ENCODE results near the gene SLC6A13.
"Not testable (repeated sequence)": the region's sequence is repeated elsewhere in the genome, so short reads cannot be mapped to it uniquely, and the experiment has no call there.

Gene SLC6A13

DNA sequence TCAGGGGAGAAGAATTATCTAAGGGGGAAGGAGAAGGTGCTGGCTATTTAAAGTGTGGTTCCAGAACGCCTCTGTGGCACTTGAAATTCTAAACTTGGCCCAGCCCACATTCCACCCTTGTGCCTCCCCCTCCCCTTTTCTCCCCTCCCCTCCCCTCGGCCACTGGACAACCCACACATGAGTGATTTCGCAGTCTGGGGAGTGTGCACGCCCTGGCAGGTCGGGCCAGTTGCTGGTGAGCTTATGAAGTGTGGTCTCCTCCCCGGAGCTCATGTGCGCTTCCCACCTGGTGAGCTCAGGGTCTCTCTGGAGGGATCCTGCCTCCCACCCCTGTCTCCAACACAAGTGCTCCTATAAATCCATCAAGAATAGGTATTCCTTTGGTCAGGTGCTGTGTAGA is at the start of gene SLC6A13:
TSS of gene SLC6A13 (minus strand) at position 20 of the 400 bp plus-strand sequence. CDS start 2,784 bp downstream, outside the sequence.
- no peak for TF ChIP-seq ZNF274 (IDR thresholded peaks at IDR 0.05; ENCODE audit: low read depth, low read length)
- no peak within 1 kb of the TSS for H3K4me3 ChIP-seq (ENCODE audit: low read length)

DNA sequence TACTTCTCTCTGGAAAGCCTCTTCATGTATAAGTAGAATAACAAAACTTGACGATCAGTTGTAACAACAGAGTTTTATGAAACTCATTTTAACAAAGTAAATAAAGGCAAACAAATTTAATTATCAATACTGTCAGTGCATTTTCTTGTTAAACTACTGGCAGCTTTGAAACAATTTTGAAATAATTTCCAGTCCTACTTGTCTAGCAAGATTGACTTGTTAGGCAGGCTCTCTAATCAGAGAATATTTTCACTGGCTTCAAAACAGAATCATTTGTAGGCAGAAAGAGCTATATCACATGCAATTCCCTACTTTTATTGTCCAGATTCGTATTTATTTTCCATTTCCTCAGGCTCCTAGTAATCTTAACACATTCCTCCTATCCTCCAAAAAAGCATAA is 45.9 kb upstream of the SLC6A13 start:
- H3K4me3 ChIP-seq (ENCODE audit: low read length), result no peak overlapping the region
- no peak for TF ChIP-seq ZNF274 (IDR thresholded peaks at IDR 0.05; ENCODE audit: low read depth, low read length)

DNA sequence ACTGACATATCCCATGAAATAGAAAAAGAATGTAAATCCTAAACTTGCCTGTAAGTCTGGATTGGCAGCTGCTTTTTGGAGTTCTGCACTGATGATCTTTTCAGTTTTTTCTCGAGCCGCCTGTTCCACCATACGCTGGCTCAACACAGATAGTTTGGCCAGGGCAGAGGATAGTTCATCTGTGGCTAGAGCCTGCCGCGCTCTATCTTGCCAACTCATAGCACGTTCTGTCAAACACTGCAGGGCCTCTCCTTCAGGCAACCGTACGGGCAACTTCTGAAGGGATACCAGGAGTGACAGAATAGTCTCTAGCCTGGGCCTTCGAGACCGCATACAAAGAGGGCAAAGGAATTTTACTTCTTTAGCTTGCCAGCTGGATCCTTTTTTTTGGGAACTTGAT is 44.8 kb upstream of the SLC6A13 start:
- no peak overlapping the region for H3K4me3 ChIP-seq (ENCODE audit: low read length)
- no peak for TF ChIP-seq ZNF274 (IDR thresholded peaks at IDR 0.05; ENCODE audit: low read depth, low read length)

DNA sequence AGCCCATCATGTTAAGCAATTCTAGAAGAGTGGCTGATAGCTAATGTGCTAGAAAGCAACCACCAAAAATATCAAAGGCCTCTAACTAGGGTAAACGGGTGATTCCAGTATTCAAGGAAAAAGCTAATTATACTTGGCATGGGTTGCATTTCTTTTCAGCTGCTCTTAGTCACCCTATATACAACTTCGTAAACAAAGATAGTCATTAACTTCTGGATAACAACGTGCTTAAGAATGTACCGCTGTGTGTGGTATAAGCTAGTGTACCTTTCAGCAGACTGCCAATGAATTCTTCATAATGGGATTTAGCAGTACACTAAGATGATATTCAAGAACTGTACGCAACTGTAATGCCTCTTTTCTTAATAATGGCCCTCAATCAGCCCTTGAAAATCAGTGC is 42.2 kb upstream of the SLC6A13 start:
- TF ChIP-seq ZNF274 (IDR thresholded peaks at IDR 0.05; ENCODE audit: low read depth, low read length), result no peak

DNA sequence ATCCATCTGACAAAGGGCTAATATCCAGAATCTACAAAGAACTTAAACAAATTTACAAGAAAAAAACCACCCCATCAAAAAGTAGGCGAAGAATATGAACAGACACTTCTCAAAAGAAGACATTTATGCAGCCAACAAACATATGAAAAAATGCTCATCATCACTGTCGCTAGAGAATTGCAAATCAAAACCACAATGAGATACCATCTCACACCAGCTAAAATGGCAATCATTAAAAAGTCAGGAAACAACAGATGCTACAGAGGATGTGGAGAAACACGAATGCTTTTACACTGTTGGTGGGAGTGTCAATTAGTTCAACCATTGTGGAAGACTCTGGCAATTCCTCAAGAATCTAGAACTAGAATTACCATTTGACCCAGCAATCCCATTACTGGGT is 40.1 kb upstream of the SLC6A13 start:
- not testable (repeated sequence) for H3K4me3 ChIP-seq (ENCODE audit: low read length)

More for the DNA sequence above, 42.2 kb upstream of the SLC6A13 start:
- no peak overlapping the region for H3K4me3 ChIP-seq (ENCODE audit: low read length)

DNA sequence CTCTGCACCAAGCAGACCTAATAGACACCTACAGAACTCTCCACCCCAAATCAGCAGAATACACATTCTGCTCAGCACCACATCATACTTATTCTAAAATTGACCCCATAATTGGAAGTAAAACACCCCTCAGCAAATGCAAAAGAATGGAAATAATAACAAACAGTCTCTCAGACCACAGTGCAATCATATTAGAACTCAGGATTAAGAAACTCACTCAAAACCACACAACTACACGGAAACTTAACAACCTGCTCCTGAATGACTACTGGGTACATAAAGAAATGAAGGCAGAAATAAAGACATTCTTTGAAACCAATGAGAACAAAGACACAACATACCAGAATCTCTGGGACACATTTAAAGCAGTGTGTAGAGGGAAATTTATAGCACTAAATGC is 37.5 kb upstream of the SLC6A13 start:
- not testable (repeated sequence) for H3K4me3 ChIP-seq (ENCODE audit: low read length)

DNA sequence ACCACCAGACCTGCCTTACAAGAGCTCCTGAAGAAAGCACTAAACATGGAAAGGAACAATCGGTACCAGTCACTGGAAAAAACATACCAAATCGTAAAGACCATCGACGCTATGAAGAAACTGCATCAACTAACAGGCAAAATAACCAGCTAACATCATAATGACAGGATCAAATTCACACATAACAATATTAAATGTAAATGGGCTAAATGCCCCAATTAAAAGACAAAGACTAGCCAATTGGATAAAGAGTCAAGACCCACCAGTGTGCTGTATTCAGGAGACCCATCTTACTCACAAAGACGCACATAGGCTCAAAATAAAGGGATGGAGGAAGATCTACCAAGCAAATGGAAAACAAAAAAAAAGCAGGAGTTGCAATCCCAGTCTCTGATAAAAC is 36.9 kb upstream of the SLC6A13 start:
- not testable (repeated sequence) for H3K4me3 ChIP-seq (ENCODE audit: low read length)

DNA sequence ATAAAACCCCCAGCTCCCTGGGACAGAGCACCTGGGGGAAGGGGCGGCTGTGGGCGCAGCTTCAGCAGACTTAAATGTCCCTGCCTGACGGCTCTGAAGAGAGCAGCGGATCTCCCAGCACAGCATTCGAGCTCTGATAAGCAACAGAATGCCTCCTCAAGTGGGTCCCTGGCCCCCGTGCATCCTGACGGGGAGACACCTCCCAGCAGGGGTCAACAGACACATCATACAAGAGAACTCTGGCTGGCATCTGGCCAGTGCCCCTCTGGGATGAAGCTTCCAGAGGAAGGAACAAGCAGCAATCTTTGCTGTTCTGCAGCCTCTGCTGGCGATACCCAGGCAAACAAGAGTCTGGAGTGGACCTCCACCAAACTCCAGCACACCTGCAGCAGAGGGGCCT is 35.4 kb upstream of the SLC6A13 start:
- H3K4me3 ChIP-seq (ENCODE audit: low read length), result not testable (repeated sequence)

DNA sequence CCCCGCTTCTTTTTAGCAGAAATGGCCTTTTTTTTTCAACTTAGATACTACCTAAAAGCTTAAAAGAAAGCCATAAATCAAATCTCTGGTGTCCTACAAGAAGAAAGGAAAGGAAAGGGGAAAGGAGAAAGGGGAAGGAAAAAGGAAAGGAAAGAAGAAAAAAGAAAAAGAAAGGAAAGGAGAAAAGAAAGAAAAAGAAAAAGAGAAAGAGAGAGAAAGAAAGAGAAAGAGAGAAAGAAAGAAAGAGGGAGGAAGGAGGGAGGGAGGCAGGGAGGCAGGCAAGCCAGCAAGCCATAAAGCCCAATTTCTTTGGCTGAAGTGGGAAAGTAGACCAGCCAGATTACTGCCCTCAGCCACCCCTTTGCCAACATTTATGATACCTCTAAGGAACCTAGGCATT is 32.5 kb upstream of the SLC6A13 start:
- no peak overlapping the region for H3K4me3 ChIP-seq (ENCODE audit: low read length)
- TF ChIP-seq ZNF274 (IDR thresholded peaks at IDR 0.05; ENCODE audit: low read depth, low read length), result no peak

DNA sequence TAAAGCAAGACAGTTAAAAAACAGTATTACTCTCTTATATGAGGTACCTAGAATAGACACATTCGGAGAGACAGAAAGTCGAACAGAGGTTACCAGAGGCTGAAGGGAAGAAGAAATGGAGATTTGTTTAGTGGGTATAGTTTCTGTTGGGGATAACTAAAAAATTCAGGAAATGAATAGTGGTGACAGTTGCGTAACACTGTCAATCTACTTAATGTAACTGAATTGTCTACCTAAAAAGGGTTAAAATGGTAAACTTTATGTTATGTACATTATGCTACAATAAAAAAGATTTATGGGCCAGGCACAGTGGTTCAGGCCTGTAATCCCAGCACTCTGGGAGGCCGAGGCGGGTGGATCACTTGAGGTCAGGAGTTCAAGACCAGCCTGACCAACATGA is 30.6 kb upstream of the SLC6A13 start:
- no peak overlapping the region for H3K4me3 ChIP-seq (ENCODE audit: low read length)
- no peak for TF ChIP-seq ZNF274 (IDR thresholded peaks at IDR 0.05; ENCODE audit: low read depth, low read length)

DNA sequence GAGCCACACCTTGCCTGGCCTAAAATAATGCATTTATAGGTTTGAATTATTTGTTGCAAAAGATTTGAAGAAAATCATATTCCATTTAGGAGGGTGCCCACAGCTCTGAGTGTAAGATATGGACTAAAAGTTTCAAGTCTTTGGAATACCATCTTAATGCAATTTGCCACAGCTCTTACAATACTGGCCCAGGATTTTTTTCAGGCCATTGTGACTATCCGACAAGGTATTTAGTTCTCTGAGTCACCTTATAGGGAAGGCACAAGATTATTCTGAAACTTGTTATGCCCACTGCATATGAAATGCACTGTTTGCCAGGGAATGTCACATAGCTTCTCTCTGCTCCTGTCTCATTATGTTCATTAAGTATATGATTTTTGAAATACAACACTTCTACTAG is 29.6 kb upstream of the SLC6A13 start:
- no peak for TF ChIP-seq ZNF274 (IDR thresholded peaks at IDR 0.05; ENCODE audit: low read depth, low read length)
- no peak overlapping the region for H3K4me3 ChIP-seq (ENCODE audit: low read length)

DNA sequence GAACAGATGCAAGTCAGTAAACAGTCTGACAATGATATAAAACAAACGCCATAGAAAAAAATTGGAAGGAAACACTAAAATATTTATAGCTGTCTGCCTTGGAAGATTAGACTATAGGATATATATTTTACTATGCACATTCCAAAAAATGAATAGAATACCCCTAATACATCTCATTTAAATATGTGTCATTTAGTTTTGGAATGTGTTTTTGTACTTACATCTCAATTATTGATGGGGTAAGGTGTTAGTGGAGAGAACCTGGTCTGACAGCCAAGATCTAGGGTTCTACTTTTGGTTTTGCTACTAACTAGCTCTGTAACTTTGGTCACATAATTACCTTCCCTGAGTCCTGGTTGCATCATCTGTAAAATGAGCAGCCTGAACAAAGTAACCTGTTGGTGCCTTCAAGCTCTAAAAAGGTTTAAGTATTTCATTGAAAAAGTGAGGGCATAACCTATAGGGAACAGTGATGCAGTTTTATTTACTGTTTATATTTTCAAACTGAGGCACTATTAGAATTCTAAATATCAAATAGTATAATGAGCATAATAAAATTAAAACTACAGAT is 28.6 kb upstream of the SLC6A13 start:
- no peak for TF ChIP-seq ZNF274 (IDR thresholded peaks at IDR 0.05; ENCODE audit: low read depth, low read length)
- H3K4me3 ChIP-seq (ENCODE audit: low read length), result no peak overlapping the region

DNA sequence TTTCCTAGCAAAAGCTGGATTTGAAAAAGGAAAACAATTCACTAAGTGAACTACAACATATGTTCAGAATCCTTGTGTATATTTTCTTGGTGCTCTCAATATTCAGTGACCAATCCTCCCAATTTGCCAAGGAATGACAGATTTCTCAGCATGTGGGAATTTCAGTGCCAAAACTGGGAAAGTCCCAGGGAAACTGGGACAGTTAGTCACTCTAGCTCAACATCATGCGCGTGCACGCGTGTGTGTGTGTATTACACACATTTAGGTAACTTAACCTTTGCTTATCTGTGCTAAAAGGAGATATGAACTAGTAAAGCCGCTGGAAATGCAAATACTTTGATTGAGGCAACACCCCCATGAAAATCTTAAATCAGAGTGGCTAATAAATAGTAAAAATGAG is 26.1 kb upstream of the SLC6A13 start:
- H3K4me3 ChIP-seq (ENCODE audit: low read length), result no peak overlapping the region
- TF ChIP-seq ZNF274 (IDR thresholded peaks at IDR 0.05; ENCODE audit: low read depth, low read length), result no peak

DNA sequence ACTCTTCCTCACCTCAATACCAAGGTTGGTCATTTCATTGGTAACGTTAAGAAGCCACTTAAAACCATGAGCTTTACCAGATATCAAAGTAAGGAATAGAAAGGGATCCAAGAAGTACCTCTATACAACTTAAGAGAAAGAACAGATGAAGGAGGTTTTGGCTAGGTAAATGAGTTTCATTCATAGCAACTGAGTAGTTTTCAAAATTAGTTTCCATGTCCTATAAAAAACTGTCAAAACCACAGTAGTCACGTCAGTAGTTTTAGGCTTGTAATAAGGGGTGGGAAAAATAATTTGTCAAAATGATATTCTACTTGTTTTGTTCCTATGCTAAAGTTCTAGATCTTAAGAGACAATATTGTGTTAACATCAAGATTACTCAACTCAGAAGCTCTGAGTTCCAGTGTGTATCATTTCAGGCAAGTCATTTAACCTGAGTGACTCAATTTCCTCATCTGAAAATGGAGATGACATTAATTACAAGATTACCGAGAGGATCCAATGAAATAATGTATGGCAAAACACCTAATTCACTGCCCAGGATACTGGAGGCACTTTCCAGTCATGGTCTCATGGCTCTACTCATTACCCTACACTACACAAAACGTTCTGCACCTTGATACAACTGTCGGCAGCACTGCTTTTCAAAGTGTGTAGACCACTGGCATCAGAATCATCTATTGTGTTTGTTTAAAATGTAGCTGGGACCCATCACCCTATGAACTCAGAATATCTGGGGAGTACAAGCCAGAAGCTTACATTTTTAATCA is 24.1 kb upstream of the SLC6A13 start:
- no peak overlapping the region for H3K4me3 ChIP-seq (ENCODE audit: low read length)
- no peak for TF ChIP-seq ZNF274 (IDR thresholded peaks at IDR 0.05; ENCODE audit: low read depth, low read length)

DNA sequence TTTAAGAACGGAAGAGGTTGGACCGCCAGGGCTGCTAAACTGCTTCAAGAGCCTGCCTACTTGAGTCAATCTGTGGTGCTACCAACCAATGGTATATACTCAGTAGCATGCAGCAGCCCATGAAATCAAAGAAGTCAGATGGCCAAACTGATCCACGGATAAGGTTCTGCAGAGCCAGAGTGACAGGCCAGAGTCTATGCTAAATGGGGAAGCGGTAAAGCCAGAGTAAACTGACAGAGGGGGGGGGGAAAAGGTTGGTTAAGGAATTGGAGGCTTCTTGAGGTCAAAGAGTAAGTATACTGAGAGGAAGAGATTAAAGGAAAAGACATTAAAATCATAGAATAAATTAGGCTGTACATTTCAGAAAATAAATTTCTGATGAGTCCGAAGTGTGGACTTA is 15.4 kb upstream of the SLC6A13 start:
- H3K4me3 ChIP-seq (ENCODE audit: low read length), result no peak overlapping the region
- no peak for TF ChIP-seq ZNF274 (IDR thresholded peaks at IDR 0.05; ENCODE audit: low read depth, low read length)

DNA sequence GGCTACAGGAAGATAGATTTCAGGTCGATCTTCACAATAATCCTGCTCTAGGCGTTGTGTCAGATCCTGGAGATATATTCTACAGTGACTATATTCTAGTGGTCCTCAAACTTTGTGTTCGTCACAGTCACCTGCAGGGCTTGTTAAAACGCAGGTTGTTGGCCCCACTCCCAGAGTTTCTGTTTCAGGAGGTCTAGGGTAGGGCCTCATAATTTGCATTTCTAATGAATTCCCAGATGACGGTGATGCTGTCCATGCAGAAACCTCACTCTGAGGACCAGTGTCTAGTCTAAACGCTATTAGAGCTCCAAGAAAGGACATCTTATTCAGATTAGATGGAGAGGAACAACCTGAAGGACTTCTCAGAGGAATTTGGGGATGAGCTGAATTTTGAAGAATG is 13.2 kb upstream of the SLC6A13 start:
- no peak for TF ChIP-seq ZNF274 (IDR thresholded peaks at IDR 0.05; ENCODE audit: low read depth, low read length)

More for the DNA sequence above, 13.2 kb upstream of the SLC6A13 start:
- H3K4me3 ChIP-seq (ENCODE audit: low read length), result no peak overlapping the region

All from GM08714 (cell line).